Uterus (tissue), 2 donors: ENCODE measurements around the gene POLRMT.

Experiments used
- POLR2A ChIP-seq, 2 donors: fragments of 450-650 bp; IDR thresholded peaks; one replicate each; pipeline ENCODE4 v1.6.1; 2016; ENCODE audit warnings: antibody characterized with exemption in 2 of 2, mild to moderate bottlenecking in 1 of 2, moderate library complexity in 1 of 2
- TF ChIP-seq, protein P1 (sequence below), 4 experiments: fragments of 200-600 bp in 2 of 4; fragments of 450-650 bp in 2 of 4; sonication (generic) in 2 of 4; IDR thresholded peaks; one replicate each; pipeline ENCODE4 v1.5.1; 2016 to 2019; ENCODE audit warnings: antibody characterized with exemption in 4 of 4, mild to moderate bottlenecking in 2 of 4, moderate library complexity in 1 of 4

DNA sequence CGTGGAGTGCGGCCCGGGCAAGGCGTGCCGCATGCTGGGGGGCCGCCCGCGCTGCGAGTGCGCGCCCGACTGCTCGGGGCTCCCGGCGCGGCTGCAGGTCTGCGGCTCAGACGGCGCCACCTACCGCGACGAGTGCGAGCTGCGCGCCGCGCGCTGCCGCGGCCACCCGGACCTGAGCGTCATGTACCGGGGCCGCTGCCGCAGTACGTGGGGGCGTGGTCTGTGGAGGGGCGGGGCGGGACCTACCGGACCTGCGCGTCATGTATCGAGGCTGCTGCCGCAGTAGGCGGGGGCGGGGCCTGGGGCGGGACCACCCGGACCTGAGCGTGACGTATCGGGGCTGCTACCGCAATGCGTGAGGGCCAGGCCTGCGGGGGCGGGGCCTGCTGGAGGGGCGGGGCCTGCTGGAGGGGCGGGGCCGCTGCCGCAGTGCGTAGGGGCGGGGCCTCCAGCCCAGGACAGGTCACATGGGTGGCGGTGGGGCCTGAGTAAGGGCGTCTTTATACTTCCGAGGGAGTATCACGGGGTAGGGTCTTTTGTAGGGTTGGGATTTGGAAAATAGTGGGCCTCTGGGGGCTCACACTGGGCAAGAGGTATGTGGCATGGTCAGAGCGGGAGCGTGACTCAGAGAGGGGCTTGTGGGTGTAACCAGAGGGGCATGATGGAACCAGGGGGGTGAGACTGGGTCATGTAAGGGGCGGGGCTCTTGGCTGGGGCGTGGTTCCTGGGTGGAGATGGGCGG lies 47.1 kb upstream of the POLRMT start:
- TF ChIP-seq POLR2A (IDR thresholded peaks at IDR 0.05), result peak; percentile 86 to 95
- TF ChIP-seq, protein P1, sequence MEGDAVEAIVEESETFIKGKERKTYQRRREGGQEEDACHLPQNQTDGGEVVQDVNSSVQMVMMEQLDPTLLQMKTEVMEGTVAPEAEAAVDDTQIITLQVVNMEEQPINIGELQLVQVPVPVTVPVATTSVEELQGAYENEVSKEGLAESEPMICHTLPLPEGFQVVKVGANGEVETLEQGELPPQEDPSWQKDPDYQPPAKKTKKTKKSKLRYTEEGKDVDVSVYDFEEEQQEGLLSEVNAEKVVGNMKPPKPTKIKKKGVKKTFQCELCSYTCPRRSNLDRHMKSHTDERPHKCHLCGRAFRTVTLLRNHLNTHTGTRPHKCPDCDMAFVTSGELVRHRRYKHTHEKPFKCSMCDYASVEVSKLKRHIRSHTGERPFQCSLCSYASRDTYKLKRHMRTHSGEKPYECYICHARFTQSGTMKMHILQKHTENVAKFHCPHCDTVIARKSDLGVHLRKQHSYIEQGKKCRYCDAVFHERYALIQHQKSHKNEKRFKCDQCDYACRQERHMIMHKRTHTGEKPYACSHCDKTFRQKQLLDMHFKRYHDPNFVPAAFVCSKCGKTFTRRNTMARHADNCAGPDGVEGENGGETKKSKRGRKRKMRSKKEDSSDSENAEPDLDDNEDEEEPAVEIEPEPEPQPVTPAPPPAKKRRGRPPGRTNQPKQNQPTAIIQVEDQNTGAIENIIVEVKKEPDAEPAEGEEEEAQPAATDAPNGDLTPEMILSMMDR (IDR thresholded peaks at IDR 0.05), result peak in 3 of 4 experiments; percentile 65 to 77 (median 65)
